ENCODE results near the gene YIF1B. TPM values are rescaled to one million over a fixed set of nuclear protein-coding genes. Genes with fewer than 3 reads are reported as not detected.

YIF1B gene
- total RNA-seq, 1 donor from 2014 or later, result 85.6 TPM

- DNase-seq (ENCODE audit: extremely low read depth, low read depth, low spot score), result no peak
These were observed 9.5 kb downstream of the YIF1B start for GRCh38 chr19:38306236-38306635.

GRCh38 chr19:38304866-38305429, 10.8 kb downstream of the YIF1B start:
- no peak for DNase-seq (ENCODE audit: extremely low read depth, low read depth, low spot score)

GRCh38 chr19:38304352-38304865, 11.3 kb downstream of the YIF1B start:
- no peak for DNase-seq (ENCODE audit: extremely low read depth, low read depth, low spot score)

- DNase-seq (ENCODE audit: extremely low read depth, low read depth, low spot score), result no peak
These were observed 12.0 kb downstream of the YIF1B start, which contains the start of gene C19orf33 for GRCh38 chr19:38303517-38304351. Gene C19orf33, plus strand, starts transcription at chr19:38304251. Its CDS starts 11 bp downstream, at chr19:38304262.

GRCh38 chr19:38298821-38299680, 16.7 kb downstream of the YIF1B start:
- DNase-seq (ENCODE audit: extremely low read depth, low read depth, low spot score), result no peak

GRCh38 chr19:38294090-38294489, 21.7 kb downstream of the YIF1B start:
- DNase-seq (ENCODE audit: extremely low read depth, low read depth, low spot score), result no peak

GRCh38 chr19:38293281-38293680, 22.5 kb downstream of the YIF1B start:
- DNase-seq (ENCODE audit: extremely low read depth, low read depth, low spot score), result no peak

- DNase-seq (ENCODE audit: extremely low read depth, low read depth, low spot score), result no peak
These were observed 23.9 kb downstream of the YIF1B start for GRCh38 chr19:38291855-38292254.

GRCh38 chr19:38290631-38291147, 25.1 kb downstream of the YIF1B start:
- DNase-seq (ENCODE audit: extremely low read depth, low read depth, low spot score), result no peak

- DNase-seq (ENCODE audit: extremely low read depth, low read depth, low spot score), result no peak
These were observed 25.8 kb downstream of the YIF1B start for GRCh38 chr19:38289955-38290354.

- DNase-seq (ENCODE audit: extremely low read depth, low read depth, low spot score), result no peak
These were observed 27.5 kb downstream of the YIF1B start for GRCh38 chr19:38288123-38288855.

GRCh38 chr19:38287604-38288003, 28.1 kb downstream of the YIF1B start:
- DNase-seq (ENCODE audit: extremely low read depth, low read depth, low spot score), result no peak

GRCh38 chr19:38285567-38285966, 30.2 kb downstream of the YIF1B start:
- DNase-seq (ENCODE audit: extremely low read depth, low read depth, low spot score), result no peak

- DNase-seq (ENCODE audit: extremely low read depth, low read depth, low spot score), result no peak
These were observed 31.3 kb downstream of the YIF1B start for GRCh38 chr19:38284422-38284821.

- DNase-seq (ENCODE audit: extremely low read depth, low read depth, low spot score), result no peak
These were observed 32.5 kb downstream of the YIF1B start for GRCh38 chr19:38283271-38283670.

GRCh38 chr19:38281811-38282566, 33.8 kb downstream of the YIF1B start:
- DNase-seq (ENCODE audit: extremely low read depth, low read depth, low spot score), result no peak

GRCh38 chr19:38280030-38280921, 35.5 kb downstream of the YIF1B start:
- no peak for DNase-seq (ENCODE audit: extremely low read depth, low read depth, low spot score)

GRCh38 chr19:38278751-38279150, 37.0 kb downstream of the YIF1B start:
- DNase-seq (ENCODE audit: extremely low read depth, low read depth, low spot score), result no peak

Data from glomerular endothelial cell (primary cell).